22Rv1 (cell line): Measurements from ENCODE around the gene KIAA0232.

Experiments
- CTCF ChIP-seq: fragments of 450-650 bp; IDR thresholded peaks from 2 replicates; pipeline ENCODE4 v1.5.1; 2017; ENCODE audit warnings: mild to moderate bottlenecking
- ZFX ChIP-seq: fragments of 450-650 bp; IDR thresholded peaks from 2 replicates; pipeline ENCODE4 v1.6.1; 2017; ENCODE audit warnings: antibody characterized with exemption, borderline replicate concordance

DNA sequence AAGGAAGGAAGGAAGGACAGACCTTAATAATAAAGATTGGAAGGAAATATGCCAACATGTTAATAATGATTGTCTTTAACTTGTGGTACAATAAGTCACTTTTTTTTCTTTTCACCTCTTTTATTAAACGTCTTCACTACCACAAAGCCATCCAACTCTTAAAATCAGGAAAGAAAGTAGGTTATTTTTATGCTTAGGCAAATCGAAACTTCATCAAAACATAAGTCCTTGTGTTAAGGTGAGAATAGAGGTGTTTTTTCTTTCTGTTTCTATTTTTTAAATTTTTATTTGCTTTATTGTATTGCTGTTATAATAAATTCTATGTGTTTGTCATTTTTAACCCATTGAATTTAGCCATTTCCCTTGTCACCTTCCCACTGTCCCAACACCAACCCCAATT lies 40.0 kb upstream of the KIAA0232 start:
- TF ChIP-seq ZFX = no peak
- no peak for TF ChIP-seq CTCF
